GM12872 (cell line): ENCODE results near the gene PRX.

Experiments used
- CTCF ChIP-seq: IDR thresholded peaks from 3 replicates; pipeline ENCODE4 v1.5.1; 2011; ENCODE audit warnings: low read depth, mild to moderate bottlenecking, low read length, moderate library complexity; ENCODE audit not compliant: insufficient read depth

The PRX gene

GRCh38 chr19:40393894-40394815 lies 19.0 kb downstream of the PRX start:
- no peak for TF ChIP-seq CTCF

GRCh38 chr19:40392894-40393517 lies 20.2 kb downstream of the PRX start:
- TF ChIP-seq CTCF, result peak; percentile 27; the same call in 1 of the 3 replicates

GRCh38 chr19:40392123-40392522 lies 21.1 kb downstream of the PRX start:
- no peak for TF ChIP-seq CTCF

GRCh38 chr19:40390084-40390742 lies 23.0 kb downstream of the PRX start, which contains the start of gene HIPK4:
TSS of gene HIPK4 (minus strand) at chr19:40390181. CDS start at chr19:40389902, 279 bp downstream.
- TF ChIP-seq CTCF, result no peak

- TF ChIP-seq CTCF, result no peak
Observed at GRCh38 chr19:40389404-40390083, 23.6 kb downstream of the PRX start.

- no peak for TF ChIP-seq CTCF
Observed at GRCh38 chr19:40388481-40388880, 24.7 kb downstream of the PRX start.

- no peak for TF ChIP-seq CTCF
Observed at GRCh38 chr19:40387155-40387554, 26.0 kb downstream of the PRX start.
